Left lung (tissue), 10 donors: ENCODE measurements around the gene PRIMPOL. TPM values are rescaled to one million over a fixed set of nuclear protein-coding genes. Genes with fewer than 3 reads are reported as not detected.

Experiments used
- ATAC-seq: fragments of 200-7000 bp; cut with Tn5 transposase; one replicate; pipeline ENCODE4 v1.9.1; 2020; ENCODE audit warnings: moderate library complexity
- DNase-seq, 4 donors: peaks; one replicate each; pipeline ENCODE4 v3.0.0-alpha.2; 2013 to 2020
- H3K27ac ChIP-seq, 2 donors: fragments of 200-600 bp; sonication (generic) in 1 of 2; one replicate each; pipeline versions ENCODE4 v1.5.0 to v1.8.0; 2020 to 2021
- H3K27me3 ChIP-seq, 2 donors: fragments of 200-600 bp; sonication (generic) in 1 of 2; one replicate each; pipeline versions ENCODE4 v1.5.0 to v1.8.0; 2020 to 2021
- H3K36me3 ChIP-seq, 2 donors: fragments of 200-600 bp; sonication (generic) in 1 of 2; one replicate each; pipeline versions ENCODE4 v1.5.0 to v1.8.0; 2020 to 2021
- H3K4me1 ChIP-seq, 2 donors: fragments of 200-600 bp; one replicate each; pipeline ENCODE4 v1.8.0; 2021
- H3K4me3 ChIP-seq, 2 donors: fragments of 200-600 bp; sonication (generic) in 1 of 2; one replicate each; pipeline versions ENCODE4 v1.5.0 to v1.8.0; 2020 to 2021; ENCODE audit warnings: mild to moderate bottlenecking in 1 of 2
- H3K9me3 ChIP-seq, 2 donors: fragments of 200-600 bp; sonication (generic) in 1 of 2; one replicate each; pipeline versions ENCODE4 v1.5.0 to v1.8.0; 2020 to 2021
- CTCF ChIP-seq, 2 donors: fragments of 200-600 bp; sonication (generic) in 1 of 2; IDR thresholded peaks; one replicate each; pipeline versions ENCODE4 v1.5.0 to v1.8.0; 2021; ENCODE audit warnings: antibody characterized with exemption in 2 of 2
- intact Hi-C, 2 donors: fragments of 100-400 bp; cut with DNase I; formaldehyde crosslinking; loops; one replicate each; pipeline versions ENCODE4 v1.11.2 to v1.14.2; 2022
- polyA plus RNA-seq, 6 donors: library from polyadenylated mRNA; unstranded; fragments of 120-200 nt; gene quantifications; one replicate each; pipeline ENCODE4 v1.2.1, GENCODE V29; 2013; ENCODE audit not compliant: insufficient read length in 6 of 6
- total RNA-seq, 2 donors: library from RNA; stranded (reverse); fragmentation: NEBNext Ultra II Directional; extraction: Animal tissue kit (Norgen Biotek cat#: 25700); gene quantifications; one replicate each; pipeline ENCODE4 v1.2.1, GENCODE V29; 2021
- donor health status: DM: no; HTN: yes; CAD: no.
- donor health status: DM: no; HTN: no; CAD: no.

PRIMPOL gene
- total and polyA plus RNA-seq, 8 donors = 11.8 to 49.1 (median 40.2) TPM

- no peak for TF ChIP-seq CTCF (IDR thresholded peaks at IDR 0.05)
- Histone ChIP-seq H3K36me3 (peaks cover 0 to 4% of the 10 kb centered on the region in 2 donors), H3K4me3 (peak overlapping the region; percentile 72 to 82), H3K27me3 (no peaks in the 10 kb centered on the region), H3K27ac (peak overlapping the region in 1 of 2 donors; percentile 96), H3K4me1 (peaks cover 22 to 70% of the 10 kb centered on the region in 2 donors), H3K9me3 (no peaks in the 10 kb centered on the region)
- intact Hi-C loops = no loop called here
- ATAC-seq (no peak), DNase-seq (no peak)
These were observed 2.1 kb upstream of the PRIMPOL start for GRCh38 chr4:184647266-184648053.

GRCh38 chr4:184648054-184648312, 1.6 kb upstream of the PRIMPOL start:
- intact Hi-C loops = no loop called here
- DNase-seq = no peak
- peak overlapping the region; percentile 96 to 97 for H3K27ac ChIP-seq
- peaks cover 22 to 68% of the 10 kb centered on the region in 2 donors for H3K4me1 ChIP-seq
- peak overlapping the region; percentile 72 to 82 for H3K4me3 ChIP-seq
- TF ChIP-seq CTCF (IDR thresholded peaks at IDR 0.05) = no peak
- H3K27me3 ChIP-seq = no peaks in the 10 kb centered on the region
- ATAC-seq = no peak
- peaks cover 0 to 4% of the 10 kb centered on the region in 2 donors for H3K36me3 ChIP-seq
- no peaks in the 10 kb centered on the region for H3K9me3 ChIP-seq

GRCh38 chr4:184648313-184649025, 1.1 kb upstream of the PRIMPOL start:
- DNase-seq (peak; percentile 39 to 93 (median 67)), ATAC-seq (peak; percentile 57)
- Histone ChIP-seq H3K36me3 (peaks cover 0 to 4% of the 10 kb centered on the region in 2 donors), H3K4me3 (peak overlapping the region; percentile 72 to 82), H3K4me1 (peaks cover 22 to 63% of the 10 kb centered on the region in 2 donors), H3K27me3 (no peaks in the 10 kb centered on the region), H3K27ac (peak overlapping the region; percentile 96 to 97), H3K9me3 (no peaks in the 10 kb centered on the region)
- intact Hi-C loops = no loop called here
- TF ChIP-seq CTCF (IDR thresholded peaks at IDR 0.05) = no peak

GRCh38 chr4:184649971-184650855, 675 bp downstream of the PRIMPOL start:
- peaks cover 0 to 4% of the 10 kb centered on the region in 2 donors for H3K36me3 ChIP-seq
- H3K27me3 ChIP-seq = no peaks in the 10 kb centered on the region
- H3K4me3 ChIP-seq = peak overlapping the region; percentile 79 to 82
- DNase-seq (peak in 3 of 4 donors; percentile 28 to 37 (median 36)), ATAC-seq (peak; percentile 27)
- peak overlapping the region; percentile 76 to 96 for H3K27ac ChIP-seq
- no peak for TF ChIP-seq CTCF (IDR thresholded peaks at IDR 0.05)
- intact Hi-C loops = no loop called here
- H3K9me3 ChIP-seq = no peaks in the 10 kb centered on the region
- peaks cover 22 to 48% of the 10 kb centered on the region in 2 donors for H3K4me1 ChIP-seq
